Hematopoietic multipotent progenitor cell treated with erythropoietin and hydrocortisone succinate and interleukin-3 and kit ligand, for 6 days (in vitro differentiated cells): ENCODE measurements around the gene HIGD1A.

Experiments used
- DNase-seq: peaks from one replicate; pipeline ENCODE4 v3.0.0-alpha.2; 2015

The HIGD1A gene

GRCh38 chr3:42796332-42796885 is 7.9 kb downstream of the HIGD1A start:
- DNase-seq = no peak

- no peak for DNase-seq
Measured at GRCh38 chr3:42795621-42796181, 8.6 kb downstream of the HIGD1A start.

GRCh38 chr3:42790714-42791229 is 13.5 kb downstream of the HIGD1A start:
- DNase-seq = no peak

GRCh38 chr3:42786631-42787030 is 17.7 kb downstream of the HIGD1A start:
- no peak for DNase-seq

- DNase-seq = peak; percentile 67
Measured at GRCh38 chr3:42786212-42786611, 18.1 kb downstream of the HIGD1A start.

- peak; percentile 89 for DNase-seq
Measured at GRCh38 chr3:42780892-42781700, 23.2 kb downstream of the HIGD1A start.

GRCh38 chr3:42780398-42780797 is 23.9 kb downstream of the HIGD1A start:
- DNase-seq = no peak

GRCh38 chr3:42778644-42779043 is 25.6 kb downstream of the HIGD1A start:
- DNase-seq = no peak

- no peak for DNase-seq
Measured at GRCh38 chr3:42773409-42773751, 30.9 kb downstream of the HIGD1A start.

GRCh38 chr3:42772670-42773408 is 31.5 kb downstream of the HIGD1A start, which contains the start of gene CCDC13:
Gene CCDC13, minus strand, starts transcription at chr3:42773253. Its CDS starts 14,908 bp downstream, at chr3:42758345.
- peak; percentile 97 for DNase-seq

- DNase-seq = no peak
Measured at GRCh38 chr3:42771271-42771670, 33.0 kb downstream of the HIGD1A start.

- no peak for DNase-seq
Measured at GRCh38 chr3:42769477-42770131, 34.7 kb downstream of the HIGD1A start.

- no peak for DNase-seq
Measured at GRCh38 chr3:42764561-42765295, 39.6 kb downstream of the HIGD1A start.

GRCh38 chr3:42764115-42764514 is 40.2 kb downstream of the HIGD1A start:
- DNase-seq = no peak

- DNase-seq = no peak
Measured at GRCh38 chr3:42763021-42763420, 41.3 kb downstream of the HIGD1A start.

GRCh38 chr3:42762046-42762724 is 42.1 kb downstream of the HIGD1A start:
- peak; percentile 73 for DNase-seq

- no peak for DNase-seq
Measured at GRCh38 chr3:42758126-42758525, 46.2 kb downstream of the HIGD1A start.

GRCh38 chr3:42756681-42757213 is 47.5 kb downstream of the HIGD1A start:
- DNase-seq = no peak

- DNase-seq = peak; percentile 69
Measured at GRCh38 chr3:42755681-42756578, 48.4 kb downstream of the HIGD1A start.

- DNase-seq = no peak
Measured at GRCh38 chr3:42753757-42754156, 50.5 kb downstream of the HIGD1A start.
